ENCODE results near the gene SPEF2. TPM values are rescaled to one million over a fixed set of nuclear protein-coding genes. Genes with fewer than 3 reads are reported as not detected.

Gene SPEF2
- total and polyA plus RNA-seq, 8 donors = 1.5 to 25.4 (median 3.8) TPM

DNA sequence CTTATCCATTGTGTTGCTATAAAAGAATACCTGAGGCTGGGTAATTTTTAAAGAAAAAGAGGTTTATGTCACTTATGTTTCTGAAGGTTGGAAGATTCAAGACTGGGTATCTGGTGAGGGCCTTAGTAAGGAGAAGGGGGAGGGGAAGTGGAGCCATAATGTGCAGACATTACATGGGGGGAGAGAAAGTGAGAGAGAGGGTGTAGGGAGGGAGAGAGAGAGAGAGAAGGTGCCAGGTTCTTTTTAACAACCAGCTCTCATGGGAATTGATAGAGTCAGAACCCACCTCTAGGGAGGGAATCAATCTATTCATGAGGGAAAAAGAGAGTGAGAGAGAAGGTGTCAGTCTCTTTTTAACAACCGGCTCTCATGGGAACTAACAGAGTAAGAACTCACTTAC lies 29.5 kb downstream of the SPEF2 start:
- DNase-seq = no peak
- no peaks in the 10 kb centered on the region for H3K9me3 ChIP-seq
- WGBS, 5 donors = 80 to 90% (median 83%) methylated on average over 1 of the region's 1 CpG

GRCh38 chr5:35647712-35648111 lies 30.0 kb downstream of the SPEF2 start:
- Histone ChIP-seq H3K4me3 (no peak overlapping the region), H3K27ac (no peak overlapping the region), H3K27me3 (no peaks in the 10 kb centered on the region), H3K4me1 (no peaks in the 10 kb centered on the region), H3K9me3 (no peaks in the 10 kb centered on the region), H3K36me3 (peaks cover 0 to 14% (median 10%) of the 10 kb centered on the region in 4 donors)
- intact Hi-C loops (cut with DNase I; ENCODE audit: low total_unique reads) = no loop called here
- WGBS, 5 donors = 93 to 100% (median 96%) methylated on average over 1 of the region's 1 CpG
- TF ChIP-seq POLR2A (IDR thresholded peaks at IDR 0.05) (no peak), CTCF (IDR thresholded peaks at IDR 0.05) (no peak)
- DNase-seq = no peak

More for the DNA sequence above, 29.5 kb downstream of the SPEF2 start:
- TF ChIP-seq EP300 (IDR thresholded peaks at IDR 0.05) (no peak), POLR2AphosphoS5 (IDR thresholded peaks at IDR 0.05) (no peak), CTCF (IDR thresholded peaks at IDR 0.05) (no peak), POLR2A (IDR thresholded peaks at IDR 0.05) (no peak)
- no peak overlapping the region for H3K4me3 ChIP-seq
- H3K27me3 ChIP-seq = no peaks in the 10 kb centered on the region
- H3K4me1 ChIP-seq = no peaks in the 10 kb centered on the region
- intact Hi-C loops (cut with DNase I; ENCODE audit: low total_unique reads) = no loop called here
- peaks cover 0 to 15% (median 12%) of the 10 kb centered on the region in 4 donors for H3K36me3 ChIP-seq
- H3K27ac ChIP-seq = no peak overlapping the region

DNA sequence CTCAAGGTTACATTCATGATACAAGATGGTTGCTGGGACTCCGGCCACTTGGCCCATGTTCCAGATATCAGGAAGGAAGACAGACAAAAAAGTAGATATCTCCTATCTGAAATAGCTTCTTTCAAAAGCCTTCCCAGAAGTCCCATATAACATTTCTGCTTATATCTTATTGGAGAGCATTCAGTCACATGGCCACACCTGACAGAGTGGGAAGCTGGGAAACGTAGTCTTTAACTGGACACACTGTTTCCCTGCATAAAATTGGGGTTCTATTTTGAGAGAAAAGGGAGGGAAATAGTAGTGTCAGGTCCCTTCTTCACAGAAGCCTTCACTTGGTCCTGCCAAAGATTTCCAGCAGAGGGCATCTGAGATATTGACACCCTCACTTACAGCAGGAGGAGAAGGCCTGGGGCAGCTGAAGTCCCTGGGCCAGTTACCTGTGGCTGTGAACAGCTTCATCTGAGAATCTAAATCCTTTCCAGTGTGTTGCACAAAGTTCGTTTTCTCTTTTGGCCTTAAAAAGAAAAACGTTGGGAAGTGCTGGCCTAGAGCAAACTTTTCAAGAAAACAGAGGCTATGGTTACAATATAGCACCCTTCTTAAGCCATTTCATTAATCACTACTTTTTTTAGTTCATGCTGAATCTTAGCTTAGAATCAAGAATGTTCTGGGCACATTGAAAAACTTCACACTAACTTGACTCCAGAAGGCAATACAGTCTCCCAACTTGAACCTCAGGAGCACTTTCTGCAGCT lies 33.5 kb downstream of the SPEF2 start:
- 41 to 67% (median 56%) methylated on average over 4 of the region's 4 CpGs for WGBS, 5 donors
- Histone ChIP-seq H3K36me3 (peaks cover 0 to 6% (median 0%) of the 10 kb centered on the region in 4 donors), H3K27ac (no peak overlapping the region), H3K9me3 (no peaks in the 10 kb centered on the region), H3K27me3 (no peaks in the 10 kb centered on the region), H3K4me3 (no peak overlapping the region), H3K4me1 (no peaks in the 10 kb centered on the region)
- intact Hi-C loops (cut with DNase I; ENCODE audit: low total_unique reads) = no loop called here
- TF ChIP-seq CTCF (IDR thresholded peaks at IDR 0.05) (peak in 3 of 7 experiments; percentile 20 to 25 (median 22)), POLR2AphosphoS5 (IDR thresholded peaks at IDR 0.05) (no peak)
- peak; percentile 27 to 60 for DNase-seq

DNA sequence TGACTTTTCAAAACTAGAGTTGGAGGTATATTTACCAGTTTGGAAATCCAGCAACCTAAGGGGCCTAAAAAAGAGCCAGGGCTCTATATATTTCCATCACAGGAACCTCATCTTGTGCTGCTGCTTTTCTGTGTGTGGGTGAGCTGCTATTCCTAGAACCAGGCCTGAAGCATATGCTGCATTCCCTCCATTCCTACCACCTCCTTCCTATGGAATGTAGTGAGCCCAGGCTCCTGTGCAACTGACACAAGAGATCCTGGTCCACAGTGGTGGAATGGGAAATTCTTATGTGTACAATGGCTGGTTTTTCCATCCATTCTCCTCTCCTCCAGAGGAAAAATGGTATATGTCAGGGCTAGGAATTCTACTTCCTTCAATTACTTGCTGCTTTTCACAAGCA lies 39.1 kb downstream of the SPEF2 start:
- H3K36me3 ChIP-seq = no peaks in the 10 kb centered on the region
- DNase-seq = no peak
- no peaks in the 10 kb centered on the region for H3K9me3 ChIP-seq
- TF ChIP-seq EP300 (IDR thresholded peaks at IDR 0.05) (no peak), POLR2AphosphoS5 (IDR thresholded peaks at IDR 0.05) (no peak), POLR2A (IDR thresholded peaks at IDR 0.05) (no peak), CTCF (IDR thresholded peaks at IDR 0.05) (no peak)
- intact Hi-C loops (cut with DNase I; ENCODE audit: low total_unique reads) = no loop called here
- H3K27me3 ChIP-seq = no peaks in the 10 kb centered on the region
- H3K27ac ChIP-seq = no peak overlapping the region
- H3K4me1 ChIP-seq = no peaks in the 10 kb centered on the region
- no peak overlapping the region for H3K4me3 ChIP-seq
